Measurements from ENCODE around the gene FADS6.

The FADS6 gene

DNA sequence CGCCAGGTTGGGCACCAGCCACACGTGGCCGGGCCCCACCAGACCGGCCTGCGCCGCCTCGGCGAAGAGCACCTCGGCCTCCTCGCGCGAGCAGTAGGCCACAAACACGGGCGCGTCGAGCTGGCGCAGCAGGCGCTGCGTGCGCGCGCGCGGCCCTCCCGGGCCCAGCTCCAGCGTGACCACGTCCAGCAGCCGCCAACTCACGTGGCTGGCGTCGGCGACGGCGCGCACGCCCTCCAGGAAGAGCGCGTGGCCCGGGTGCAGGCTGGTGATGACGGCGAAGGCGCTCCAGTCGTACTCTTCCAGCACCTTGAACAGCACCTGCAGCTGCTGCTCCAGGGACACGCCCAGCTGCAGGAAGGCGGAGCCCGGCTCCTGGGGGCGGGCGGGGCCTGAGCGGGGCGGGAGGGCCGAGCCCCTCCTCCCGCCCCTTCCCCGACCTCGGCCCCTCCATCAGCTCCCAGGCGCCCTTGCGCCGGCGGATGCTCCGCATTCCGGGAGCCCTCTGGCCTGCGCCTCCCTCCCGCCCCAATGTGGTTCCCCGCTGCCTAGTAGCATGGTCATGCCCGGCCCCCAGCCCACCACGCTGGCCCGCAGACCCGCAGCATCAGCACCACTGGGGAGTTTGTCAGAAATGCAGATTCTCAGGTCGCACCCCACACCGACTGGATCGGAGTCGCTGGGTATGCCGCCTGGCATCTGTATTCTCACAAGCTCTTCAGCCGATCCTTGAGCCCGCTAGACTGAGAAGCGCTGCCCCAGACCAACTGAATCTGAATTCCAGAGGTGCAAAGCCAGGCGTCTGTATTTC lies 41.0 kb downstream of the FADS6 start:
- no peak overlapping the region for H3K4me3 ChIP-seq (ENCODE audit: low read depth, low read length)
- DNase-seq (ENCODE audit: low read depth): peak; percentile 31
- TF ChIP-seq, protein P1, sequence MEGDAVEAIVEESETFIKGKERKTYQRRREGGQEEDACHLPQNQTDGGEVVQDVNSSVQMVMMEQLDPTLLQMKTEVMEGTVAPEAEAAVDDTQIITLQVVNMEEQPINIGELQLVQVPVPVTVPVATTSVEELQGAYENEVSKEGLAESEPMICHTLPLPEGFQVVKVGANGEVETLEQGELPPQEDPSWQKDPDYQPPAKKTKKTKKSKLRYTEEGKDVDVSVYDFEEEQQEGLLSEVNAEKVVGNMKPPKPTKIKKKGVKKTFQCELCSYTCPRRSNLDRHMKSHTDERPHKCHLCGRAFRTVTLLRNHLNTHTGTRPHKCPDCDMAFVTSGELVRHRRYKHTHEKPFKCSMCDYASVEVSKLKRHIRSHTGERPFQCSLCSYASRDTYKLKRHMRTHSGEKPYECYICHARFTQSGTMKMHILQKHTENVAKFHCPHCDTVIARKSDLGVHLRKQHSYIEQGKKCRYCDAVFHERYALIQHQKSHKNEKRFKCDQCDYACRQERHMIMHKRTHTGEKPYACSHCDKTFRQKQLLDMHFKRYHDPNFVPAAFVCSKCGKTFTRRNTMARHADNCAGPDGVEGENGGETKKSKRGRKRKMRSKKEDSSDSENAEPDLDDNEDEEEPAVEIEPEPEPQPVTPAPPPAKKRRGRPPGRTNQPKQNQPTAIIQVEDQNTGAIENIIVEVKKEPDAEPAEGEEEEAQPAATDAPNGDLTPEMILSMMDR (conservative IDR thresholded peaks at IDR 0.05; ENCODE audit: low read depth, low read length): no peak

DNA sequence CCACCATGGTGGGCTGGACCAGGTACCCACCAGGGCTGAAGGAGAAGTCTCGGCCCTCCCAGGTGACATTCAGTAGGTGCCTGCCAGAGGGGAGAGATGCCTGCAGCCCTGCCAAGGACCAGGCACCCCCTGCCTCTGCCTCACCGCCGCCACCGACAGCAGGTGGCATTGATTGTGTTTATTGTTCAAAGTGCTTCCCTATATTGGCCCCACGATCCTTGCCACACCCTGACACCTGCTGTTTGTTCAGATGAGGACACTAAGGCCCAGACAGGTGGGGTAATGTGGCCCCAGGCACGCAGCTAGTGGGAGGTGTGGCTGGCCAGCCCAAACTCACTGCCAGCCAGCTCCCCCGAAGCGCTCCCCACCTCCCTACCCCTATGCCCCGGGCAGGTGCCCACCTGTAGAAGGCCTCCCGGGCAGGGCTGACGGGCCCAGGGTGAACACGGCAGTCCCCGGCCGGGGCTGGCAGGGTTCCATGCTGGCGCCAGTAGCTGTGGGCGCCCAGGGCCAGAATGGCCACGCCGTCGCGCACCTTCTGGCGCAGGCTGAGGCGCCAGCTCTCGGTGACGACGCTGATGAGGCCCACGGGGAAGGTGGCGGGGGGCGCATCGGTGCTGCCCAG lies 41.7 kb downstream of the FADS6 start:
- TF ChIP-seq, protein P1 (conservative IDR thresholded peaks at IDR 0.05; ENCODE audit: low read depth, low read length): no peak
- DNase-seq (ENCODE audit: low read depth): no peak
- H3K4me3 ChIP-seq (ENCODE audit: low read depth, low read length): no peak overlapping the region

DNA sequence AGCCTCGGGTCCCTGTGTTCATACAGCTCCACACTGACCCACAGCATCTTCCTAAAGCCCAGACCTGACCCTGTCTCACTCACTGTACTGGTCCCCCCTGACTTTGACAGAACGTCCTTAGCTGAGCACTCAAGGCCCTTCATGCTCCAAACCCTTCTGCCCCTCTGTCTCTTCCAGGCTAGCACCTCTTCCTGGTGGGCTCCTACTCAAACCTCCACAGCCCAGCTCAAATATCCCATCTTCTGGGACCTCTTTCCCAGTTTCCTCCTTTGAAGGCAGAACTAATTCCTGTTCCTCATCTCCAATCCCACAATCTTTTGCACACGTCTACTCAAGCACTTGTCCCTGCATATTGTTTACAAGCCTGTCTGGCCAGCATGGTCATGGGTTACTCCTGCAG lies 42.5 kb downstream of the FADS6 start:
- DNase-seq (ENCODE audit: low read depth): no peak
- TF ChIP-seq, protein P1 (conservative IDR thresholded peaks at IDR 0.05; ENCODE audit: low read depth, low read length): no peak

DNA sequence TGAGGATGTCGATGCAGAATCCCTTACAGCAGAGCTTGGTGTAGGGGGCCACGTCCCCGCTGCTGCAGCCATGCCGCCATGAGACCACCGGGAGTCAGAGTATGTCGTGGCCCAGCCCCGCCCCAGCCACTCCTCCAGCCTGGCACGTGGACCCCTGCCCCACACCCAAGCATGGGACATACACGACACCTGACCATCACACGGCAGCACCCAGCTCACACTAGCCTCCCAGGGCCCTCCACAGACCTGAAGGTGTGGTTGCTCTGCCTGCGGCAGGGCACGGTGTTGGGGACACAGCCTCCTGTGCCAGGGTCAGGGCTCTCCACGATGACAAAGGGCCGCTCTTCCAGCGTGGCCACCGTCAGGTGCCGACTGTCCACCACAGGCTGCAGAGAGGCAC lies 43.1 kb downstream of the FADS6 start:
- H3K4me3 ChIP-seq (ENCODE audit: low read depth, low read length): no peak overlapping the region
- DNase-seq (ENCODE audit: low read depth): no peak
- TF ChIP-seq, protein P1 (conservative IDR thresholded peaks at IDR 0.05; ENCODE audit: low read depth, low read length): no peak

More for the DNA sequence above, 42.5 kb downstream of the FADS6 start:
- no peak overlapping the region for H3K4me3 ChIP-seq (ENCODE audit: low read depth, low read length)

DNA sequence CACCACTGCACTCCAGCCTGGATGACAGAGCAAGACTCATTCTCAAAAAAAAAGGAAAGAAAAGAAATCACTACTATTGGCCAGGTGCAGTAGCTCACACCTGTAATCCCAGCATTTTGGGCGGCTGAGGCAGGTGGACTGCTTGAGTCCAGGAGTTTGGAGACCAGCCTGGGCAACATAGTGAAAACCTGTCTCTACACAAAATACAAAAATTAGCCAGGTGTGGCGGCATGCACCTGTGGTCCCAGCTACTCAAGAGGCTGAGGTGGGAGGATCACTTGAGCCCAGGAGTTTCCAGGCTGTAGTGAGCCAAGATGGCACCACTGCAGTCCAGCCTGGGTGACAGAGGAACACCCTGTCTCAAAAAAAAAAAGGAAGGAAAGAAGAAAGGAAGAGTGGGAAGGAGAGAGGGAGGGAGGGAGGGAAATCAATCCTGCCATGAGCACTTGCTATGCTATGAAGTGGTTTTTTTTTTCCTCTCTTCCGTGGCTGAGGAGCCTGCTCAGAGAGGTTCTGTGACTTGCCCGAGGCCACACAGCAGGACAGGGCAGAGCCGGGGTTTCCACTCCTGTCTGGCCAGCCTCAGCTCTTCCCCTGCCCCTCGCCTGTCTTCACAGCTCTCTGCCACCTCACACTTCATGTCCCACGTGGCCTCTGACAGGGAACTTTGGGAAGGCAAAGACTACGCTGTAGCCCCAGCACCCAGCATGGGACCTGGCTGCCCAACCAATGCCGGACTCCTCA lies 44.6 kb downstream of the FADS6 start:
- H3K4me3 ChIP-seq (ENCODE audit: low read depth, low read length): no peak overlapping the region
- DNase-seq (ENCODE audit: low read depth): no peak
- TF ChIP-seq, protein P1 (conservative IDR thresholded peaks at IDR 0.05; ENCODE audit: low read depth, low read length): no peak

DNA sequence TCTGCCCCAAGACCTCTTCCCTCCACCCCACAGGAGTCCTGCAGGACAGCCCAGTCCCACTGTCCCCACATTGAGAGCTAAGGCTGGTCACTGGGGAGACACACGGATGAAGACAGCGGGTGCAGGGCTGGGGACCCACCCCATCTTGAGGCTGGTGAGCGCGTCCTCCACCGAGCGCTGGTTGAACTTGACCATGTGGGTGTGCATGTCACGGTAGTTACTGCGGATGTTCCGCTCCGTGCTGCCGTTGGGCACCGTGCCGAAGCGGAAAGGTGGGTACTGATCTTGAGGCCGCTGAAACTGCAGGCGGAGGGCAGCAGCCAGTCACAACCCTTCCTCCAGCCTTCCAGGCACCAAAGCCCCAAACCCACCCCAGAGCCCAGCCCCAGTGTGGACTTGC lies 46.8 kb downstream of the FADS6 start:
- H3K4me3 ChIP-seq (ENCODE audit: low read depth, low read length): no peak overlapping the region
- DNase-seq (ENCODE audit: low read depth): no peak
- TF ChIP-seq, protein P1 (conservative IDR thresholded peaks at IDR 0.05; ENCODE audit: low read depth, low read length): no peak
